UCSD-AML1 (cell line): ENCODE measurements around the gene PDYN.

Experiments
- DNase-seq: peaks from one replicate; lab custom pipeline; 2025; ENCODE audit not compliant: unreplicated experiment; lab: John Stamatoyannopoulos, UW

The PDYN gene

DNA sequence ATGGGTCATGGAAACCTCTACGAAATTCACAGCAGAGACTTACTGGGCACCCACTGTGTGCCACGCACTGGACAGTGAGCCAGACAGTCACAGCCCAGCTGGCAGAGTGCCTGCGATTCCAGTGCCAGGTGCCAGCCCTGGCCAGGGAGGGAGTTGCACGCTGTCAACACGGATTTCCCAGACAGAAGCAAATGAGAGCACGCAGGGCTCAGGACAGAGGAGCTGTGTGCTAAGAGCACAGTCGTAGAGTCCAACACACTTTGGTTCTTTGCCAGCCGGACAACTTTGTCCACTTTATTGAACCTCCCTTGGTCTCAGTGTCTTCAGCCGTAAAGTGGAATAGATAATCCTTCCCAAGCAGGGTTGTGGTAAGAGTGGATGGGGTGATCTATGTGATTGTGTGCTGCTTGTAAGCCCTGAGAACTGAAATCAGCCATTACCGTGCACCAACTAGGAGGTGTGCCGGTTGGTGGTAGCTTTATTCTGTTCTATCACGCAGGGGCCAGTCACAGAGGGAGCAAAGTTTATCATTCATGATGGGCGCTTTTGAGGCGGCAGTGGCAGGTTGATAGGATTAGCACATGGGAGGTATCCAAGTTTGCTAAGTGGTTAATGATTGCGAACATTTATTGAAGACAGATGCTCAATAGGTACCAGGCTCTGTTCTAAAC lies 58.0 kb downstream of the PDYN start:
- no peak for DNase-seq

GRCh38 chr20:1934721-1935573 lies 58.9 kb downstream of the PDYN start:
- DNase-seq, result no peak

GRCh38 chr20:1934156-1934555 lies 59.7 kb downstream of the PDYN start:
- no peak for DNase-seq

DNA sequence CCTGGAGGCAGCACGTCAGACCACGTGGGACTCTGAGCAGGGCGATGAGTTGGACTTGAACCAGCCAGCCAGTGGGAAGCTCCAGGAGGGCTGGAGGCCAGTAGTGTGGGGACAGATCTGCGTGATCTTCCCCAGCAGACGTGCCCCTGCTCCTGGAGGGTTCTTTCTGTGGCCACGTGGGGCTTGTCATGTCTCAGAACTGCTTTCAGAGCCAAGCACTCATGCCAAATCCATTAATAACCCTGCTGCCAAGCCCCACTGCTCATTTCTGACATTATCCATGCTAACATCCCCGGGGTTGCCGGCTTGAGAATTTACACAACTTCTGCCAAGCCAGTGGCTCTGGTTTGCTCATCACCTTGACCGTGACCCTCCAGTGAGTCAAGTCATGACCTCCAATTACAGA lies 60.4 kb downstream of the PDYN start:
- no peak for DNase-seq

DNA sequence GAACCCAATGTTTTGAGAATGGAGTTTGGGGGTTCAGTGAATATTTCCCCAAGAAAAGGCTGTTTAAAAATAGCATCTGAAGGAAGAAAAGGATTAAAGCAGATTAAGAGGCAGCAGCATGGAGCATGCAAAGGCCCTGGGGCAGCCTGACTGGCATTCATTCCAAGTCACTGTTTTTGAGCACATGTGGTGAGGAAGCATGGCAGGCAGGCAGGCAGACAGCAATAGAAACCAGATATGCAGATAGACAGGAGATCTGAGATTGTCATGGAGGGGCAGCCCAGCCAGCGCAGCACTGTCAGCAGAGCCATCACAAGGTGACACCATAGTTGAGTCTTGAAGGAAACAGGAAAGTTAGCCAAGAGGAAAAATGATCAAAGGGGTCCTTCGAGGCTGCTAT lies 60.9 kb downstream of the PDYN start:
- DNase-seq, result no peak

- DNase-seq, result no peak
These were observed 62.0 kb downstream of the PDYN start for GRCh38 chr20:1931830-1932229.

- no peak for DNase-seq
These were observed 63.7 kb downstream of the PDYN start for GRCh38 chr20:1930165-1930564.

GRCh38 chr20:1929460-1929859 lies 64.4 kb downstream of the PDYN start:
- no peak for DNase-seq

GRCh38 chr20:1928782-1929181 lies 65.1 kb downstream of the PDYN start:
- DNase-seq, result no peak
